ENCODE results near the gene UBA52.
"Not testable (repeated sequence)": the region's sequence is repeated elsewhere in the genome, so short reads cannot be mapped to it uniquely, and the experiment has no call there.

UBA52 gene

GRCh38 chr19:18571564-18572344, at the start of gene UBA52:
Gene UBA52 (plus strand): TSS chr19:18571857. CDS start chr19:18573301, 1,444 bp downstream.
- H3K36me3 Mint-ChIP-seq = peaks cover 22% of the 10 kb centered on the region
- H3K4me1 Mint-ChIP-seq = peaks cover 25% of the 10 kb centered on the region
- H3K27me3 Mint-ChIP-seq = no peaks in the 10 kb centered on the region
- H3K9me3 Mint-ChIP-seq = no peaks in the 10 kb centered on the region
- H3K4me3 Mint-ChIP-seq = peak within 1 kb of the TSS; percentile 96
- peak within 1 kb of the TSS; percentile 97 for H3K27ac Mint-ChIP-seq

- Mint-ChIP-seq H3K27ac (peak overlapping the region; percentile 98), H3K27me3 (no peaks in the 10 kb centered on the region), H3K4me3 (peak overlapping the region; percentile 99), H3K36me3 (no peaks in the 10 kb centered on the region), H3K9me3 (no peaks in the 10 kb centered on the region), H3K4me1 (peaks cover 16% of the 10 kb centered on the region)
Measured at GRCh38 chr19:18522124-18522861, 49.4 kb upstream of the UBA52 start.

GRCh38 chr19:18522862-18523440, 48.7 kb upstream of the UBA52 start:
- H3K27me3 Mint-ChIP-seq, H3K9me3 Mint-ChIP-seq, H3K36me3 Mint-ChIP-seq: not testable (repeated sequence)
- Mint-ChIP-seq H3K4me1 (peaks cover 16% of the 10 kb centered on the region), H3K4me3 (peak overlapping the region; percentile 99), H3K27ac (peak overlapping the region; percentile 98)

- Mint-ChIP-seq H3K36me3 (no peaks in the 10 kb centered on the region), H3K27me3 (no peaks in the 10 kb centered on the region), H3K4me3 (no peak overlapping the region), H3K9me3 (no peaks in the 10 kb centered on the region), H3K4me1 (peaks cover 16% of the 10 kb centered on the region), H3K27ac (peak overlapping the region; percentile 53)
Measured at GRCh38 chr19:18523841-18524240, 47.8 kb upstream of the UBA52 start.

GRCh38 chr19:18526316-18526715, 45.3 kb upstream of the UBA52 start:
- H3K36me3 Mint-ChIP-seq = no peaks in the 10 kb centered on the region
- no peaks in the 10 kb centered on the region for H3K27me3 Mint-ChIP-seq
- H3K9me3 Mint-ChIP-seq = no peaks in the 10 kb centered on the region
- H3K4me1 Mint-ChIP-seq = peaks cover 4% of the 10 kb centered on the region
- no peak overlapping the region for H3K27ac Mint-ChIP-seq
- H3K4me3 Mint-ChIP-seq = no peak overlapping the region

- no peaks in the 10 kb centered on the region for H3K27me3 Mint-ChIP-seq
- H3K9me3 Mint-ChIP-seq = no peaks in the 10 kb centered on the region
- no peaks in the 10 kb centered on the region for H3K36me3 Mint-ChIP-seq
- H3K4me1 Mint-ChIP-seq = no peaks in the 10 kb centered on the region
- H3K4me3 Mint-ChIP-seq = no peak overlapping the region
- H3K27ac Mint-ChIP-seq = no peak overlapping the region
Measured at GRCh38 chr19:18529782-18530181, 41.9 kb upstream of the UBA52 start.

GRCh38 chr19:18531485-18531884, 40.2 kb upstream of the UBA52 start:
- Mint-ChIP-seq H3K9me3 (no peaks in the 10 kb centered on the region), H3K27me3 (no peaks in the 10 kb centered on the region), H3K27ac (no peak overlapping the region), H3K4me1 (no peaks in the 10 kb centered on the region), H3K4me3 (no peak overlapping the region), H3K36me3 (peaks cover 1% of the 10 kb centered on the region)

- Mint-ChIP-seq H3K4me3 (no peak overlapping the region), H3K27me3 (no peaks in the 10 kb centered on the region), H3K9me3 (no peaks in the 10 kb centered on the region), H3K4me1 (no peaks in the 10 kb centered on the region), H3K36me3 (peaks cover 3% of the 10 kb centered on the region), H3K27ac (no peak overlapping the region)
Measured at GRCh38 chr19:18532168-18532890, 39.3 kb upstream of the UBA52 start.

- Mint-ChIP-seq H3K27me3 (no peaks in the 10 kb centered on the region), H3K9me3 (no peaks in the 10 kb centered on the region), H3K4me1 (no peaks in the 10 kb centered on the region), H3K36me3 (peaks cover 6% of the 10 kb centered on the region), H3K27ac (no peak overlapping the region), H3K4me3 (no peak overlapping the region)
Measured at GRCh38 chr19:18533058-18533457, 38.6 kb upstream of the UBA52 start.

- H3K36me3 Mint-ChIP-seq = peaks cover 6% of the 10 kb centered on the region
- no peaks in the 10 kb centered on the region for H3K27me3 Mint-ChIP-seq
- no peak overlapping the region for H3K4me3 Mint-ChIP-seq
- peaks cover 7% of the 10 kb centered on the region for H3K4me1 Mint-ChIP-seq
- H3K9me3 Mint-ChIP-seq = no peaks in the 10 kb centered on the region
- H3K27ac Mint-ChIP-seq = no peak overlapping the region
Measured at GRCh38 chr19:18536475-18536874, 35.2 kb upstream of the UBA52 start.

GRCh38 chr19:18537431-18537830, 34.2 kb upstream of the UBA52 start:
- no peaks in the 10 kb centered on the region for H3K9me3 Mint-ChIP-seq
- H3K4me1 Mint-ChIP-seq = peaks cover 15% of the 10 kb centered on the region
- H3K27me3 Mint-ChIP-seq = no peaks in the 10 kb centered on the region
- H3K36me3 Mint-ChIP-seq = peaks cover 6% of the 10 kb centered on the region
- H3K27ac Mint-ChIP-seq = no peak overlapping the region
- no peak overlapping the region for H3K4me3 Mint-ChIP-seq

- Mint-ChIP-seq H3K4me3 (no peak overlapping the region), H3K9me3 (no peaks in the 10 kb centered on the region), H3K36me3 (peaks cover 6% of the 10 kb centered on the region), H3K4me1 (peaks cover 17% of the 10 kb centered on the region), H3K27me3 (no peaks in the 10 kb centered on the region), H3K27ac (no peak overlapping the region)
Measured at GRCh38 chr19:18538115-18538514, 33.5 kb upstream of the UBA52 start.

GRCh38 chr19:18539372-18539771, 32.3 kb upstream of the UBA52 start:
- no peaks in the 10 kb centered on the region for H3K9me3 Mint-ChIP-seq
- peaks cover 24% of the 10 kb centered on the region for H3K4me1 Mint-ChIP-seq
- H3K27ac Mint-ChIP-seq = no peak overlapping the region
- no peak overlapping the region for H3K4me3 Mint-ChIP-seq
- no peaks in the 10 kb centered on the region for H3K27me3 Mint-ChIP-seq
- H3K36me3 Mint-ChIP-seq = peaks cover 6% of the 10 kb centered on the region

GRCh38 chr19:18540200-18540599, 31.5 kb upstream of the UBA52 start:
- H3K27me3 Mint-ChIP-seq, H3K27ac Mint-ChIP-seq, H3K36me3 Mint-ChIP-seq, H3K9me3 Mint-ChIP-seq, H3K4me3 Mint-ChIP-seq: not testable (repeated sequence)
- H3K4me1 Mint-ChIP-seq = peaks cover 25% of the 10 kb centered on the region

GRCh38 chr19:18541258-18541991, 30.2 kb upstream of the UBA52 start:
- H3K27me3 Mint-ChIP-seq = no peaks in the 10 kb centered on the region
- H3K27ac Mint-ChIP-seq = peak overlapping the region; percentile 51
- peaks cover 25% of the 10 kb centered on the region for H3K4me1 Mint-ChIP-seq
- peaks cover 5% of the 10 kb centered on the region for H3K36me3 Mint-ChIP-seq
- no peaks in the 10 kb centered on the region for H3K9me3 Mint-ChIP-seq
- peak overlapping the region; percentile 57 for H3K4me3 Mint-ChIP-seq
